Stimulated activated CD8-positive, alpha-beta memory T cell treated with anti-CD3 and anti-CD28 coated beads, Interleukin-15, amount 100 ng/mL, for 48 hours (primary cell): ENCODE measurements around the gene MYO1E.
A peak's percentile ranks its signal among the peaks of the same experiment; 100 is the strongest.
"Not testable (repeated sequence)": the region's sequence is repeated elsewhere in the genome, so short reads cannot be mapped to it uniquely, and the experiment has no call there.

Source experiments
- DNase-seq, 2 donors: peaks; one replicate each; pipeline ENCODE4 v3.0.0-alpha.2; 2020; ENCODE audit warnings: low read depth in 2 of 2

The MYO1E gene

DNA sequence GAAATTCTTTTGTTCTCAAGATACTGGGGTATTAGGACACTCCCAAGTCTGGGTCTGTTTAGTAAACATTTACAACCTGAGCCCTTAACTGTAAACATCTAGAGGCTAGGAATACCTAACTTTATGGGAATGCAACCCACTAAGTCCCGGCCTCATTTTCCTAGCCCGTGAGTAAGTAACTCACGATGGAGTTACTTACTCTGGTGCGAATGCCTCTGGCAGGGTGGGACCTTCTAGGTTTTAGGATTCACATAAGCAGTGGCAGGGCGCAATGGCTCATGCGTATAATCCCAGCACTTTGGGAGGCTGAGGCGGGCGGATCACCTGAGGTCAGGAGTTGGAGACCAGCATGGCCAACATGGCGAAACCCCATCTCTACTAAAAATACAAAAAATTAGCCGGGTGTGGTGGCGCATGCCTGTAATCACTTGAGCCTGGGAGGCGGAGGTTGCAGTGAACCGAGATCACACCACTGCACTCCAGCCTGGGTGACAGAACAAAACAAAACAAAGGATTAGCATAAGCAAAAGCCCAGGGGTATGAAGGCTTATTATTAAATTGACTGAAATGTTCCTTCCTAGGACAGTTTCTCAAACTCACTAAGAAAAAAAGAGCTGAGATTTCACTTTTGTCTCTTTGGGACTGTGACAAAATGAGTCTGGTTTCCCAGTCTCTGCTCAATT is 14.7 kb upstream of the MYO1E start:
- not testable (repeated sequence) for DNase-seq

DNA sequence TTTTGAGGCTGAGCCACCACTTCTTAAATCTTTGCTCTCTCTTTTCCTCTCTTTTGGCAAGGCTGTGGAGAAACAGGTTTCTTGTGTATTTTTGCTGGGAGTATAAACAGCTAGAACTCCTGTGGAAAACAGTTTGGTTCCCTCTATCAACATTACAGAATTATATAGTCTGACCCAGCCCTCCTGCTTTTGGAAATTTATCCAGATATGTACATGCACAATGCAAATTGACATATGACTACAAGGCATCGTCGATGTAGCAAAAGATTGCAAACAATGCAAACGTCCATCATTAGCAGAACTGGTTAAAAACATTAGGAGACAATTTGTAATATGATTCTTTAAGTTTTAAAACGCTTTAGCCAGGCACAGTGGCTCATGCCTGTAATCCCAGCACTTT is 12.5 kb upstream of the MYO1E start:
- no peak for DNase-seq

DNA sequence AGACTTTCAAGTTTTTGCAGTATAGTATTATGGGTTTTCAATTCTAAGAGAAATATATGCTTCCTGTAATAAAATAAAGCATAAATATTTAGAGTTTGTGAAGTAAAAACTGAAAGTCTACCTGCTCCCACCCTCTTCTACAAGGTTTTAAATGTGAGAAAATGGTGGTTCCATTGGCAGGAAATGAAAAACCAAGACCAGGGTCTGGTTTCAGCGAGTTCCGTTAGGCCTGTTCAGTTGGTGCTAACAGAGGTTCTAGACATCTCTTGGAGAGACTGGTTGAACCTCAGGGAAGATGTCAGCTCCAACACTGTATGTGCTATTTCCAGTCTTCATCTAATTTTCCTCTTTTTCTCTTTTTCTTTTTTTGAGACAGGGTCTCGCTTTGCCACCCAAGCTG is 11.8 kb upstream of the MYO1E start:
- DNase-seq = no peak

DNA sequence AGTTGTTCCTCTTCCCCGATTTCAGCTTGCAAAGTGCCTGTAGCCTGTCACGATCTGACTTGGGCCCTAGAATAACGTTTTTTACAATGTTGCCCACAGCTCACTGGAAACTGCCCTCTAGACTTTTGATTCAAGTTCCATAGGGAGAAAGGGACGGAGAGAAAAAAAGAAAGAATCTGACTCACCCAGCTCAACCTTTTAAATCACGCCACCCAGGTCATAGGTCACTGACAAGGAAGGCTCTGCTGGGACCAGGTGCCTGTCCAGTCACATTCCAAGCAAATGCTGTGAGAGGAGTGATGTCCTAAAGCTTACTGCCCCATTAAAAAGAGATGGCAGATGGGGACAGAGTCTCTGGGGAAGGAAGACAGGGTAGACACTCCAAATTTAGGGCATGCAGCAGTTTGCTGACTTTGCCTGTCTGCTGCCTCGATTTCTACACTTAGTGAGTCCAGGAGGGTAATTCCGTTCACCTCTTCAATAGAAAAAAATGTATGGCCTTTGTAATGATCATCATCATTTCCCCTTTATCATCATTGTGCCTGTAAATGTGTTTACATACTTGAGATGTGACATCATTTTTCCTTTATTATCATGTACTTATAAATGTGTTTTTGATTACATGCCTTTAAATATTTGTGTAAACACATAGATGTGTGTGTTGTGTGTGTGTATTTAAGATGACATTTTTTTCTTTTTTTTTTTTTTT is 8.4 kb upstream of the MYO1E start:
- DNase-seq = no peak

DNA sequence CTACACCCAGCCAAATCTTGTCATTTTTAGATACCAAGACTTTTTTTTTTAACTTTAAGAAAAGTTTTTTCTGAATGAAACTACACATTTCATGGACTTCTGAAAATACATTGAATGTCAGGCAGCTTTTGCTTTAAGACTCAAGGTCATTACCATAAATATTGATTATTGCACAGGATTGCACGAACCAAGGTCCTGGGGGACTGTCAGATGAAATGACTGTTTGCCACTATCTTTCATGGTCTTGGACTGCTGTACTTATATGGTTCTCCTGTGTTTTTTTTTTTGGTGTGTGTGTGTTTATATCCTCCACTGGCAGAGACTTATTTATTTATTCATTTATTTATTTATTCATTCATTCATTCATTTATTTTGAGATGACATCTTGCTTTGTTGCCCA is 6.9 kb upstream of the MYO1E start:
- DNase-seq = no peak

DNA sequence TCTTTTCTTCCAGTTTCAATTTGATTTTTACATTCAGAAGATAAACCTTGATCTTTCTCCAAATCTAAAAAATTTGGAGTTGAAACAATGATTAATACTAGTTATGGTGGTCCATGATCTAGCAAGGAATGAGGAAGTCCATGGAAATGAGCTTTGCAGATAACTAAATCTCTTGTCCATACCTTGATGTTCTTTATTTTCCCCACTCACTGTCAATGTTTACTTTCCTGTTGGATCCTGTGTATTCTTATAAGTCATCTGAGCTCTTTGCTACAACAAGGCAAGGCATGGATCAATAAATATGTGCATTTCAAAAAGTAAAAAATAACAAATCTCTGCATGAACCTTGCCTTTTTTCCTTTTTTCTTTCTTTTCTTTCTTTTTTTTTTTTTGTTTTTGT is 6.2 kb upstream of the MYO1E start:
- DNase-seq = no peak

DNA sequence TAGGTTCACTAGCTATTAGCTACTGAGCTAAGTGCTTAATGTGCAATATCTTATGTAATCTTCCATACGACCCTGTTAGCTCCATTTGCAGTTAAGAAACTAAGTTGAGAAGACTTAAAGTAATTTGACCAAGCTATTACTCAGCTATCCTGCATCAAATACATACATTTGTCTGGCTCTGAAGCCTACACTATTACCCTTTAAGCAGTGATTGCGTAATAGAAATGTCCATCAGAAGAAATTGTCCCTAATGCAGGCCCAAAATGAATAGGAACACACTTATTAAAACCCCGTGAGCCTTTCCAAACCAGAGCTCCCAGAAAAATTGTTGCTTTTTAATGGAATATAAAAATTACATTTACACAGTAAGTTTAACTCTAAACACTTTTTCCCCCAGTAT is 5.3 kb upstream of the MYO1E start:
- no peak for DNase-seq

DNA sequence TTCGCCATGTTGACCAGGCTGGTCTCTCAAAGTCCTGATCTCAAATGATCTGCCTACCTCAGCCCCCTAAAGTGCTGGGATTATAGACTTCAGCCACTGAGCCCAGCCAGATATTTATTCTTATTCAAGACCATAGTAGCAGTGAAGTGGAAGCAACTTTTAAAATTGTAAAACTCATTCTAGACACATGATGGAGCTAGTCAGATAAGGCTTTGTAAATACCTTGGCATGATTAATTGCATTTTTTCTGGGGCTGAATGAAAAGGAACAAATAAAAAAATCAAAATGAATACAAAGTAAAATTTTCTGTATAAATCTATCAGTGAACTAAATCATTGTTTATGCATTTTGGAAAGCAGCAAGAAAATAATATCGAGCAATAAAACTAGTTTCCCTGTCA is 4.1 kb upstream of the MYO1E start:
- no peak for DNase-seq

DNA sequence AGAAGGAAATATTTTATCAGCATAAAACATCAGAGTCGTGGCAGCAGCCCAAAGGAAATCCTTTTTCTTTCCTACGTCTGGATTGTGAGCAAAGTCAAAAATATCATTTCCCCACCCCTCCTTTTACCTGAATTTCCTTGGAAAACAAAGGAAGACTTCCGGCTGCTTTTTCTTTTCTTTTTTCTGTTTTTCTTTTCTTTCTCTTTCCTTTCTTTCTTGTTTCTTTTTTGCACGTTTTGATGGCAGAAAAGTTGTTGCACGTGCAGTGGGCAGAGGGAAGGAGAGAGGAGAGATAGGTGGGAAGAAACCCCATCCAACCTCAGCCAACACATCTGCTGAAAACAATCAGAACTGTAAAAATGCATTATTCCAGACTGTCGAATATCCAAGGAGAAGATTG is 544 bp upstream of the MYO1E start:
- no peak for DNase-seq

DNA sequence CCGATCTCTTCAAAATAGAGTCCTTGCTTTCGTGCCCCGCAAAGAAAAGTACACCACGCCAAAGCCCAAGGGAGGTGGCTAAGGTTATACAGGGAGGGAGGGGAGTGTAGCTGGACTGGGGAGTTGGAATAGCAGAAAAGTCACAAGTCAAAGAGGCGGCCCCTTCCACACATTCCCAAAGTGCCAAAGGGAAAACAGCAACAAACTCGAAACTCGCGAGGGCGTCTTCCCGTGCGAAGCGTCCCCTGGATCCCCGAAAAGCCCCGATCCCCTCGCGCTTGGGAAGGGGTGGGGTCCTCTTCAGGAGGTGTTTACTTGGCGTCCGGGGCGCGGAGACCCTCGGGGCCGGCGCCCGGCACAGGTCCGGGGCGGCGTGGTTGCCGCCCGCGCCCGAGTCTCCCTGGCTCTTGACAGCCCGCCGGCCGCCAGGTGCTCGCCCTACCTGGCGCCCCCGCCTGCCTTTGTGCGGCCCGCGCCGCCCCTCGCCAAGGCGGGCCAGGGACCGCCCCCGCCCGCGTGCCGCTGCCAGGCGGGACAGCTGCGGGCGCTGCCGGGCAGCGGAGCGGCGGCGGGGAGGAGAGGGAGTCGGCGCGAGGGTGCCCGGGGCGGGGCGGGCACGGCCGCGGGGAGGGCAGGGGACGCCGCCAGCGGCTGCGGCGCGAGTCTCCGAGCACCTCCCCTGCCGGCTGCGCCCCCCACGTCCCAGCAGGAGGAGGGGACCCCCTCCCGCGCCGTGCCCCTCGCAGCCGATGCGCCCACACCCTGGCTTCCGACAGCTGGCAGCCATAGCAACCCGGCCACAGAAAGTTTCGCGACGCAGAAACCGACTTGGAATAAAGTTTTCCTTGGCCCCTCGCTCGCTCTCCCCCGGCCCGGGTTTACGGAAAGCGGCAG is 966 bp downstream of the MYO1E start:
- DNase-seq = peak in 1 of 2 donors; percentile 2

DNA sequence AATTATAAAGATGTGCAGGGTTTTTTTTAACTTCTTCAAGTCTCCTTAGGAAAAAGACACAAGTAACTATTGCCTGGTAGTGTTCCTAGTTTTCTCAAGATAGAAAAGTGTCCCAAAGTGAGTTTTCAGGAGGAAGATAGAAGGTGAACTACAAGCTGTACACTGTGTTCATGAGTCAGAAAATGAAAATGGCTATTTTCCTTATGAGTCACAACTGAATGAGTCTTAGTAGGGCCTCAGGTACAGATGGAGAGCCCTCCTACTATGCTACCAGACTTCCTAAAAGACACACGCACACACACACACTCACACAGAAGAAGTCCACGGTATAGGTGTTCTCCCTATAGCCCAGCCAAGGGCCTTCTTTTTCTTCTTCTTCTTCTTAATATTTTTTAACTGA is 3.1 kb downstream of the MYO1E start:
- DNase-seq = no peak

DNA sequence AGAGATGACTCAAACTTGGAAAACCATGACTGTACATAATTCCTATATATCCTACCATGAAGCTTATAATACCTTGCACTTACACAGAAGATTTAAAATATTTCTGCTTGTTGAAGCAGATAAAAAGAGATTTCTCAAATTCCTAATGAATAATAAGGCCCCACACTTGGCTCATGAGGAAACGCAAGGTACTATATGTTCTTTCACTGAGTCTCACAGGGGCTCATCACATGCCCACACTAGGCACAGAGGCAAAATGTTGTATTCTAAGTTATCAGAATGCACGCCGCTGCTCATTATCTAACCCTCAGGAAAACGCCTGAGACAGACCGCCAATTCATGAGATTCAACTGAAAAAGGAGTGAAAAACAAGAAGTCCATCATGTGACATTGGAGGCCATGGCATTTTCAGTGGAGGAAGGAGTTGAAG is 5.6 kb downstream of the MYO1E start:
- DNase-seq = no peak

DNA sequence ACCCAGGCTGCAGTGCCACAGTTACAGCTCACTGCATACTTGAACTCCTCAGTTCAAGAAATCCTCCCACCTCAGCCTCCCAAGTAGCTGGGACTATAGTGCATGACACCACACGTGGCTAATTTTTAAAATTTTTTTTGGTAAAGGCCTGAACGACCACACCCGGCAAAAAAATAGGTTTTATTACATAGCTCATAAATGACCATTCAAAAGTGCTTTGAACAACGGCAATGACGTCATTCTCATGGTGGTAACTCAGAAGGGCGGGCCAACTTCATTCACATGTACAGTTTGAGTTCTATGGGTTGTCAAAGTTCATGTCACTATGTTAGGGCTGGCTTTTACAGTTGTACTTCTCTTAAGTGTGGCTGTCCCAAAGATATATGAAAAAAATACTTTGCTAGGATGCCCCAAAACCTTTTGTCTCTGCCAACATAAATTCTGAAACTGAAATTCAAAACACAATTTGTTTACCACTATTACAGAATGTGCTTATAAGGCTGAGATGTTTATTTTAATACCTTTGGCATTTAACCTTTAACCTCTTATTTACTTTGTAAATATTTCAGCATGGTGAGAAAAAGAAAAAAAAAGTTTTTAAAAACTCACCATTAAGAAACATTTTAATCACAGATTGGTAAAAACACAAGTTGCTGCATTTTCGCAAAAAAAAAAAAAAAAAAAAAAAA is 6.2 kb downstream of the MYO1E start:
- no peak for DNase-seq

DNA sequence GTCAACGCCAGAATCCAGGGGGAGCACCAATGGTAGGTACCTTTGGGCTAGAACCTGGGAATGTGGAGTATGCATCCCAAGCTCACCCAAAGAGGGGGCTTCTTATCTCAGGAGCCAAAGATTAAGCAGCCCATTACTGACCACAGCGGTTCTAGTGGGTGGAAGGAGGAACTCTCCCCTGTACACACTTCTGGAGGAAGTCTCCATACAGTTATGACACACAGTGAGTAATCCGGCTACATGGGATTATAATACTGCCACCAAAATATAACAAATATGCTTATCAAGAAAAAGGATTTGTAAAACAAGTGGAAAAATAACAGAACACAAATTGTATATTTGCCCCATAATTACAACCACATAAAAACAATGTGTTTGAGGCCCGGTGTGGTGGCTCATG is 8.4 kb downstream of the MYO1E start:
- no peak for DNase-seq

DNA sequence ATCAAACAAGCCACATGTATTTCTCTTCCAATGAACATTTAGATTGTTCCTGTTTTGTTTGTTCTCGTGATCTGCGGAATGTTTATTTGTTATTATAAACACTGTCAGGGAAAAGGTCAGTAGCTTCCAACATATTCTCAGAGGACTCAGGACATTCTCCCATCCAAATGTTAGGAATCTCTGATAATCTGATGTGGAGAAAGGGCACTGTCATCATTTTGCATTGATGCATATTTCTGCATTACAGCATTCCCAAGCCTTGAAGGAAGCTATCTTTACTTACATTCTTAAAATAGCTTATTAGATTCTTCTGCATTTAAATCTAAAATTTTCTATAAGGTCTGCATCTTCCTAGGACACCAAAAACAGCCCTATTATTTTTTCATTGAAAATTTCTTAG is 10.3 kb downstream of the MYO1E start:
- DNase-seq = no peak

DNA sequence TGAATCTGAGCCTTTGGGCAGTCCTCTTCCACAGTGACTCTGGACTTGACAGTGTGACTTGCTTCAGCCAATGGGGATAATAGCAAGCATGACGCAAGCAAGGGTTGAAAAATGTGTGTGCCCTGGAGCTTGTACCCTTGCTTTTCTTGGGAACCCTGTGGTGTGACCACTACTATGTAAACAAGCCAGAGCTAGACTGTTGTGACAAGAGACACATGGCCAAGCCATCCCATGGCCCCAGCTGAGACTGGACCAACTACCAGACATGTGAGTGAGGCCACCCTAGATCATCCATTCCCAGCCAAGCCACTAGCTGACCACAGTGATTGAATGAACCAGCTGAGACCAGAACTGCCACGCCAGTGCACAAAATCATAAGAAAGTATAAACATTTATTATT is 11.8 kb downstream of the MYO1E start:
- DNase-seq = no peak

DNA sequence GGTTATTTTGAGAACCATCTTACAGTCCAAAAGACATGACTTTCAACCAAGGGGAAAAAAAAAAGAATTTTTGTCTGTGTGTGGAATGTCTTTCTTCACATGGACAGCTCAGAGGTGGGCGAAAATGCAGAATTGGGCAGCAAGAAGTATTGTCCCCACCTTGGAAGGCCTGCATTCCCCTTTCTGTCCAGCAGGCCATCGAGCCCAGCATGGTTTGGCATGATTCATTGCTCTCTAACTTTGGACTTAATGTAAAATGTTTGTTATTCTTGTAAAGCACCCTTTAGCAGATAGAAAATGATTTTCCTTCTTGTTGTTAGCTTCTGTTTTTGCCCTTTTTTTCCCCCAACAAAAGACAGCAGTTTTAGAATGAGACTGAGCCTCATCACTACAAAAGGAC is 12.4 kb downstream of the MYO1E start:
- DNase-seq = no peak

DNA sequence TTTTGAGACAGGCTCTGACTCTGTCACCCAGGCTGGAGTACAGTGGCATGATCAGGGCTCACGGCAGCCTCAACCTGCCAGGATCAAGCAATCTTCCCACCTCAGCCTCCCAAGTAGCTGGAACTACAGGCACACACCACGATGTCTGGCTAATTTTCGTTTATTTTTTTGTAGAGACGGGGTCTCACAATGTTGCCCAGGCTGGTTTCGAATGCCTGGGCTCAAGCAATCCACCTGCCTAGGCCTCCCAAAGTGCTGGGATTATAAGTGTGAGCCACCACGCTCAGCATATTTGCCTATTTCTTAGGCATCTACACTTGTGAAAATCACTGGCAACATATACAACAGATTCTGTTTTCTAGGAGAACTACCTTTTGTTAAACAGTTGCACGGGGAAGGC is 16.9 kb downstream of the MYO1E start:
- DNase-seq = no peak

DNA sequence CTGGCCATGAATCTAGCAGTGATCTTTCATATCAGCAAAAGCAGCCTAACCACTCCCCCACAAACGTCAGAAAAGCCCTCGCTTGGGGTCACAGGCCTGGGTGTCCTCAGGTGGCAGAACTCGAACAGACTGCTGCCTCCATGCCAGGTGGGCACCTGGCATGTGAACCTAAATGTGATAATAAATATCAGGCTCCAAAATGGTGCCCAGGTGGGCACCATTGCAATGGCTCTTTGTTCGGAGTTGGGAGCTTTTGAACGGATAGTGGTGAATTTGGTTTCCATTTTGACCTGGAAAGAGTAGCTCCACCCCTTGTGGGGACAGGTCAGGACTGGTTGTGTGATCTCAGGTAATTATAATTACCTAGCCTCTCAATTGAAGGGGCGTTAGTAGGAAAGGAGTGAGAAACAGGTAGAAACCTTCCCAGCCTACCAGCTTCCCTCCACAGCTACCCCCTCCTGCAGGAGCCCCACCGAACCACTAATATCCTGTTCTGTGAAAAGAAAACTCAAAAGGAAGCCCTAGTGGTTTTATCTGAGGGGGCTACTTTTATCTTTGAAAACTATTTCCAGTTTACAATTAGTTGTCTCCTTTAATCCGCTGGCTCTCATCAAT is 18.1 kb downstream of the MYO1E start:
- no peak for DNase-seq

DNA sequence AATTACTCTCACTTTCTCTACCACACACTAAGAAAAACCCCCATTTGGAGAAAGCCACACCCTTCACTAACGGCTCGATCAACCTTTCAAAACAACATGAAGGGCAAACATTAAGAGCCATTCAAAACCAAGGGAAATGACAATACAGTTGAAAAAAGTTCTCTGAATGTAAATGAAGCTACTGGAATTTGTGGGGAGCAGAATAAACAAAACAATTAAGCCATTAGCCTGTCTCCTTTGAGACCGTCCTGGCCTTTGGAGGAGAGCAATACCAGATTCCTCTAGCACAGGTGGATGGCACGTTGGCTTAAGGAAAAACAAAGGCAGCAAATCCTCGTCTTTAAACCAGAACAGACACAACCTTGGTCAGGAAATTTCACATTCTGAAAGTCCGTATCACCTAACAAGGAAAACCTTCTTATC is 18.7 kb downstream of the MYO1E start:
- DNase-seq = no peak

DNA sequence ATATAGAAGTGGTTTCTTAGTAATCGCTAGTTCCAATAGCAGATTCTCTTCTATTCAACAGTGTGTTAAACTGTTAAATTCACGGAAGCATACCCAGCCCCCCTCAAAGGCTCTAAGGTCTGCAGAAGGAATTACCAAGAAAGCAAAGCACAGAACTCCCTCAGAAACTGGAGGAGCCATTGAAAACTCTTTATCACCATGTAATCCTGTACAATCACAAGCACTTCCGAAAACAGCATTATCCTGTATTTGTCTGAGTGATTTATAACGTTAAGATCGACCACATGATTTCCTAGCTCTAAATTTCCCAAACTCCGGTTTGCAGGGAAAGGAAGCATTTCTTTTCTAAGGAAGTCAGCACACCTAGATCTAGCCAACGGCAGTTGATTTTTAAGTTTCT is 20.0 kb downstream of the MYO1E start:
- DNase-seq = no peak

DNA sequence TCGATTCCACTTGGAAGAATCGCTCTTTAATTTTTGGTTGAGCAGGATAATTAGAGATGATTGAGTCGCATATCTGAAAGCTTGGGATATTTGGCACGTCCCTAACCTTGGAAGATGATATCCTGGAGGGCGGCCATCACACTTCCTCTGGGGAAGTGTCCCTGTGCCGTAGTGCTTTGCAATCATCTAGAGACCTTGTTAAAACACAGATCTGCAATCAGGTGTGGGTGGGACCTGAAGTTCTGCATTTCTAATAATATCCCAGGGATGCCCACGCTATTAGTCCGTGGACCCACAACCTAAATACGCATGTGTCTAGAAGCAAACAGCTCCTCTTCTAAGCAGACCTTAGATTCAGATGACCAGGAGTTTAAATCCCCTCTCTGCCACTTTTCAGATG is 20.5 kb downstream of the MYO1E start:
- no peak for DNase-seq
